Measurements from ENCODE around the gene ZNF274.
"Not testable (repeated sequence)": the region's sequence is repeated elsewhere in the genome, so short reads cannot be mapped to it uniquely, and the experiment has no call there.

DNA sequence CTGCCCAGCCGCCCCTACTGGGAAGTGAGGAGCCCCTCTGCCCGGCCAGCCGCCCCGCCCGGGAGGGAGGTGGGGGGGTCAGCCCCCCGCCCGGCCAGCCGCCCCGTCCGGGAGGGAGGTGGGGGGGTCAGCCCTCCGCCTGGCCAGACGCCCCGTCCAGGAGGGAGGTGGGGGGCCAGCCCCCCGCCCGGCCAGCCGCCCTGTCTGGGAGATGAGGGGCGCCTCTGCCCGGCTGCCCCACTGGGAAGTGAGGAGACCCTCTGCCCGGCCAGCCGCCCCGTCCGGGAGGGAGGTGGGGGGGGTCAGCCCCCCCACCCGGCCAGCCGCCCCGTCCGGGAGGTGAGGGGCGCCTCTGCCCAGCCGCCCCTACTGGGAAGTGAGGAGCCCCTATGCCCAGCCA is 35.4 kb upstream of the ZNF274 start:
- TF ChIP-seq, protein P1, sequence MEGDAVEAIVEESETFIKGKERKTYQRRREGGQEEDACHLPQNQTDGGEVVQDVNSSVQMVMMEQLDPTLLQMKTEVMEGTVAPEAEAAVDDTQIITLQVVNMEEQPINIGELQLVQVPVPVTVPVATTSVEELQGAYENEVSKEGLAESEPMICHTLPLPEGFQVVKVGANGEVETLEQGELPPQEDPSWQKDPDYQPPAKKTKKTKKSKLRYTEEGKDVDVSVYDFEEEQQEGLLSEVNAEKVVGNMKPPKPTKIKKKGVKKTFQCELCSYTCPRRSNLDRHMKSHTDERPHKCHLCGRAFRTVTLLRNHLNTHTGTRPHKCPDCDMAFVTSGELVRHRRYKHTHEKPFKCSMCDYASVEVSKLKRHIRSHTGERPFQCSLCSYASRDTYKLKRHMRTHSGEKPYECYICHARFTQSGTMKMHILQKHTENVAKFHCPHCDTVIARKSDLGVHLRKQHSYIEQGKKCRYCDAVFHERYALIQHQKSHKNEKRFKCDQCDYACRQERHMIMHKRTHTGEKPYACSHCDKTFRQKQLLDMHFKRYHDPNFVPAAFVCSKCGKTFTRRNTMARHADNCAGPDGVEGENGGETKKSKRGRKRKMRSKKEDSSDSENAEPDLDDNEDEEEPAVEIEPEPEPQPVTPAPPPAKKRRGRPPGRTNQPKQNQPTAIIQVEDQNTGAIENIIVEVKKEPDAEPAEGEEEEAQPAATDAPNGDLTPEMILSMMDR (IDR thresholded peaks at IDR 0.05) = not testable (repeated sequence)
- TF ChIP-seq POLR2A, POLR2AphosphoS5 (IDR thresholded peaks at IDR 0.05): not testable (repeated sequence)
